GM18907 (cell line): ENCODE results near the gene RNU1-2.
"Not testable (repeated sequence)": the region's sequence is repeated elsewhere in the genome, so short reads cannot be mapped to it uniquely, and the experiment has no call there.

Experiments
- ATAC-seq: cut with Tn5 transposase; IDR thresholded peaks from one replicate; pipeline ENCODE4 v1.9.1; 2021; ENCODE audit warnings: mild to moderate bottlenecking, moderate library complexity; ENCODE audit not compliant: unreplicated experiment

Gene RNU1-2

DNA sequence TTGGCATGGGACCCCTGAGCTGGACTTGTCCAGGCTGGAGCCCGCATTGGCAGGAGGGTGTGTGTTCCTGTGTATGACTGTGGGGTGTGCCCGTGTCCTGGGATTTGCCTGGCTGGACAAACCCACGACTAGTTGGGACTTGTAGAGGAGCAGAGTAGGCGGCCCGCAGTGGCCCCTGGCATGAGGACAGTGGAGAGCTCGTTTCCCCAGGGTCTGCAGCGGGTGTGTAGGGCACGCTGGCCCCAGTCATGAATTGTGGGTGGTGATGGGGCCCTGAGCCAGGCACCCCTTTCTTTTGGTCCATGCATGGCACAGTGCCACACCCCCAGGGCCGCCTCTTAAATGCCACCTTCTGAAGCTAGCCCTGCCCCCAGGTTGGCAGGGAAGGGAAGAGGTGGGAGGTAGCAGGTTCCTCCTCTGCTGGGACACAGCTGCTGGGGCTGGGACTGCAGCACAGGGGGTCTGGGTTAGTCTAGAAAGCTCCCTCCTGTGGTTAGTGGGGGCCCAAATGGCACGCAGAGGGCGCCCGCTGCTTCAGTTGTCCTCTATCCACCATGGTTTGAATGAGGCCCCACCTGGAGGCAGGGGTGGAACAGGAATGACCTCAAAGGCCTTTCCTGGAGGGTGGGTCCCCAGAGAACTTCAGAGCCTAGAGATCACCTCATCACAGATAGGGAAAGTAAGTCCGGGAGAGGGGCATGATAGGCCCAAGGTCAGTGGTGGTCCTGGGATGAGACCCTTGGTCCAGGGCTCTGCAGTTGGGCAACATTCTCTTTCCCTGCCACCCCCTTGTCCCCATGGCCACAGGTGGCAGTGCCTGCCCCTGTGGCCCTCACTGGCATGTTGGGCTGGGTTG, 30.1 kb downstream of the RNU1-2 start:
- ATAC-seq = no peak

- no peak for ATAC-seq
Measured at GRCh38 chr1:16926491-16927073, 30.8 kb downstream of the RNU1-2 start.

- ATAC-seq = no peak
Measured at GRCh38 chr1:16927256-16927655, 31.5 kb downstream of the RNU1-2 start.

DNA sequence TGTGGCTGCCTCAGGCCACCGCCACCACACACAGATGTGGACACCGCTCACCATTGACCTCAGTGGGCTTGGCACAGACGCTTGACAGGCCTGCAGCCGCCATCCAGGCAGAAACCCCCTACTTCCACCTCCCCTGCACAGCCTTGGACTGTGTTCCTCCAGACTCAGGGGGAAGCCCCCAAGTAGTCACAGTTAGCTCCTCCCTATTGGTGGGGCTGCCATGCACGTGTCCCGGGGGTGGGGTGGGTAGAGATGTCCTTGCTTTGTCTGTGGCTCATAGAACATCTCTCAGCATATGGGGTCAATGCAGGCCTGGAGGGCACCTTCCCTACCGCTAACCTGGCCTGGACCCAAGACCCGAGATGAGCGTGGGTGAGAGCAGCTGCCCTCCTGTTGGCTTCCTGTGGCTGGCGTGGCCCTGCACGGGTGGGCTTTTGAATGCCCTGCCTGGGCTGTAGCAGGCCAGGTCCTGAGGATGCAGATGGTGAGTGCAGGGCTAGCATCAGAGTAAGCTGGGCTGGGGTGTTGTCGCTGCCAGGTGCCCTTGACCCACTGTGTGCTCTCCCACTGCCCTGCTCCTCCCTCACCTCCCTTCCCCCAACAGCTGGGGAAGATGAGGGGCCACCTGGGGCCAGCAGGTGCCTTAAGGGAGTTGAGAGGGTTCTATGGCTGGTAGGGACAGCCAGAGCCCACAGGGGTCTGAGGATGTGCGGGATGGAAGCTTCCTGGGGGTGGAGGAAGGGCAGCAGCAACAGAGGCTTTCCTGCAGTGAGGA, 32.1 kb downstream of the RNU1-2 start:
- ATAC-seq = no peak

DNA sequence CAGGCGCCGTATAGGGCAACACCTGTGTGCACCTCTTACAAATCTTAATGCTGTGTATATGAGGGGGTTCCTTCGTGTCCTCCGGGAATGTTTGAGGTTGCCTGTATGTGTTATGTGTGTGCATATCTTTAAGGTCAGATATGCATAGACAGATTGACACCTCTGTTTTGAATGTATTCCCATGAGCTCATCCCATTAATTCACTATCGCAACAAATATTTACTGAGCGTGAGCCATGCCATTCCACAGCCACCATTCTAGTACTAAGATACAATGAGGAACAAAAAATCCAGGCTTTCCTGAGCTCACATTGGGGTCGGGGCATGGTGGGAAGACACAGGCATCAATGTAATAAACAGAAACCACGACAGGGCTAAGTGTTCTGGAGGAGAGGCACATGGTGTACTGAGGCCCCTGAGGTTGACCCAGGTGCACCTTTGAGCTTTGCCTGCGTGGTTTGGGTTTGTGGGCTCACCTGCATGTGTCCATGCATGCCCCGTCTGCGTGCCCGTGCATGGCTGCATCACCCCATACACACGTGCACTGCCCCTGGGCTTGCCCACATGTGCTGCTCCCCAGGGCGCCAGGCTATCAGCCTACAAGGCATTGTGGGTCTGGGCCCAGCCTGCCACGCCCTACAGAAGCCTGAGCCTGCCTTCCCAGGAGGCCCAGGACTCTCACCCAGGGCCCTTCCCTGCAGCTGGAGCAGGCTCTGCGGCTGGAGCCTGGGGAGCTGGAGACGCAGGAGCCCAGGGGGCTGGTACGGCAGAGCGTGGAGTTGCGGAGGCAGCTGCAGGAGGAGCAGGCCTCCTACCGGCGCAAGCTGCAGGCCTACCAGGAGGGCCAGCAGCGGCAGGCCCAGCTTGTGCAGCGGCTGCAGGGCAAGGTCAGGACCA, 33.6 kb downstream of the RNU1-2 start:
- ATAC-seq = not testable (repeated sequence)

DNA sequence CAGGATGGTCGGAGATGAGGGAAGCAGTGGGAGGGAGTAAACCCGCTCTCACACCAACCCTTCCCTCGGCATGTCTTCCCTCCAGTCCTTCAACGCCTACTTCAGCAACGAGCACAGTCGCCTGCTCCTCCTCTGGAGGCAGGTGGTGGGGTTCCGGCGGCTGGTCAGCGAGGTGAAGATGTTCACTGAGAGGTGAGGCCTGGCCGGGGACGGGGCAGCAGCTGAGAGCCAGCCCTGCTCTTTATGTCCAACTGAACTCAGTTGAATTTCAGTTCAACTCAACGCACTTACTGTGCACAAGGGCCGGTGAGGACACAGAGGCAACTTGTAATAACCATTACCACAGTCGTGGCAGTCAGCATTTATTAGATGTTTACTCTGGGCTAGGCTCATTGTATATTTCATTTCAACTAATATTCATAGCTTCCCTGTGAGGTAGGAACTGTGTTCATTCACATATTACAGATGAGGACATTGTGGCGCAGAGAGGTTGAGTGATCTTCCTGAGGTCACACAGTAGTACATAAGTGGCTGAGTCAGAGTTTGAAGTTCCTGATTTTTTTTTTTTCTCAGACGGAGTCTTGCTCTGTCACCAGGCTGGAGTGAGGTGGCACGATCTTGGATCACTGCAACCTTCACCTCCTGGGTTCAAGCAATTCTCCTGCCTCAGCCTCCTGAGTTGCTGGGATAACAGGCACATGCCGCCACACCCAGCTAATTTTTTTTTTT, 35.6 kb downstream of the RNU1-2 start:
- ATAC-seq = not testable (repeated sequence)

DNA sequence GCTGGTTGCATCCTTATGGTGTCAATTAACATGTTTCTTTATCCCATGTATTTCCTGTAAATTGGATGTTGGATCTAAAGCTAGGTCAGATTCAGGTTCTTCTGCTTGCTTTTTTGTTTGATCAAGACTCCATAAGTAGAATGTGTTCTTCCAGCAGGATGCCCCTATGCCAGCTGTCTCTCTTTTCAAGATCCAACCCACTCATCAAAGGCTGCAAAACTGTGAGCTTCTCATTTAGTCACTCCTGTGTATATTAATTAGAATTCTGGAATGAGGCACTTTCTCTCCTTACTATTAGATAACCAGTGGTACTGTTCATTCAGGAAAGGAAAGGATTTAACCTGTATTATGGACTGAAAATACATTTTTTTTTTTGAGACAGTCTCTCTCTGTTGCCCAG, 38.2 kb downstream of the RNU1-2 start:
- ATAC-seq = not testable (repeated sequence)

DNA sequence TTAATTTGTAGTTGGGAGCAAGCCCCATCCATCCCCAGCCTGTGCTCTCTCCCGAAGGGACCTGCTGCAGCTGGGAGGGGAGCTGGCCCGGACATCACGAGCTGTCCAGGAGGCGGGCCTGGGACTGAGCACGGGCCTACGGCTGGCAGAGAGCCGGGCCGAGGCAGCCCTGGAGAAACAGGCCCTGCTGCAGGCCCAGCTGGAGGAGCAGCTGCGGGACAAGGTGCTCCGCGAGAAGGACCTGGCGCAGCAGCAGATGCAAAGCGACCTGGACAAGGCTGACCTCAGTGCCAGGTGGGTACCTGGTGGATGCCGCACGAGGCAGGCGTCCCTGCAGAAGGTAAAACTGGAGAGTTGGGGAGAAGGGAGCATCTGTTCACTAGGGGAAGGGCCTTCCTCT, 40.8 kb downstream of the RNU1-2 start:
- not testable (repeated sequence) for ATAC-seq

GRCh38 chr1:16938351-16939321, 42.9 kb downstream of the RNU1-2 start:
- no peak for ATAC-seq

- not testable (repeated sequence) for ATAC-seq
Measured at GRCh38 chr1:16939386-16940180, 43.8 kb downstream of the RNU1-2 start.

GRCh38 chr1:16944038-16944437, 48.3 kb downstream of the RNU1-2 start:
- ATAC-seq = no peak

- ATAC-seq = not testable (repeated sequence)
Measured at GRCh38 chr1:16945512-16945911, 49.7 kb downstream of the RNU1-2 start.
